ENCODE results near the gene RIT2. TPM values are rescaled to one million over a fixed set of nuclear protein-coding genes. Genes with fewer than 3 reads are reported as not detected.

RIT2 gene
- total and polyA plus RNA-seq, 2 donors: 0.48 to 0.65 TPM

DNA sequence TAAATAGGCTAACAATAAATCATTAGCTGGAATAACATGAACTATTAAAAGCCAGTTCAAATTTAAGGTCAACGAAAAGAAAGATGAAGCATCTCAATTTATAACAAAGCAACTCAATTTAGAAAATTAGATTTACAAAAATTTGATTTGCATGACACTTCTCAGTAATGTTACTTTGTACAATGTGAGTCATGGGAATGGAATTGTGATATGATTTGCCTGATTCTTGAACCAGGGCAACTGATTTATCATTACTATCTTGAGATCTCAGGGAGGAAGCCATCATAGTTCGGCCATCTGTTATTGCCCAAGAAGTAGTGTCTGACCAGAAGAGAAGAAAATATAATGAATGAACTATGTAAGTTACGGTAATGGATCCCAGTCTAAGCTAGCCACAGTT, 193.1 kb downstream of the RIT2 start:
- no peak for DNase-seq (ENCODE audit: extremely low spot score)
- WGBS: 86% methylated on average over 3 of the region's 3 CpGs
- Histone ChIP-seq H3K4me1 (ENCODE audit: insufficient read depth) (no peaks in the 10 kb centered on the region), H3K36me3 (ENCODE audit: insufficient read depth) (no peaks in the 10 kb centered on the region), H3K4me3 (ENCODE audit: low read depth, low read length) (no peak overlapping the region), H3K27ac (ENCODE audit: low read depth) (no peak overlapping the region)

DNA sequence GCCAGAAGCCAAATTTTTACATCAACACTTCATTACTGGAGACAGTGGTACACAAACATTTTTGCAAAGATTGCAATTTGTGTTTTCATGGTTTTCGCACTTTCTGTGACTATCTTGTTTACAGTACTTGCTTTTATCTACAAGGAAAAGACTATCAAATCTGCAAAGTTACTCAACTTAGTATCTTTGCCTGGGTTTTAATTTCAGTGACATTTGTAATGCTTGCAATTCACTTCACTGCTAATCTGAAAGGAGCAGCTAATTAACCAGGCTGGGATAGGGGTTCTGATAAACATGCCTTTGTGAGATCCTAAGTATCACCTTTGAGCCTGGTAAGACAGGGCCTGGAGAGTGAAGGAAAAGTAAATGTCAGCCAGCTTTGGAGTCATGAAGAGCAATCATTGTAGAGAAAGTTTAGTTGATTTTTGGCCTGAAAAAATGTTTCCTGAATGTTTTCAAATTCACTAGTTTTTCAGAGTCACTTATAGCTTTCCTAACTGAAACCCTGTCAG, 194.2 kb downstream of the RIT2 start:
- Histone ChIP-seq H3K27ac (ENCODE audit: low read depth) (no peak overlapping the region), H3K4me3 (ENCODE audit: low read depth, low read length) (no peak overlapping the region), H3K4me1 (ENCODE audit: insufficient read depth) (no peaks in the 10 kb centered on the region), H3K36me3 (ENCODE audit: insufficient read depth) (no peaks in the 10 kb centered on the region)
- DNase-seq (ENCODE audit: extremely low spot score): no peak
- WGBS: 85% methylated on average over 1 of the region's 1 CpG

DNA sequence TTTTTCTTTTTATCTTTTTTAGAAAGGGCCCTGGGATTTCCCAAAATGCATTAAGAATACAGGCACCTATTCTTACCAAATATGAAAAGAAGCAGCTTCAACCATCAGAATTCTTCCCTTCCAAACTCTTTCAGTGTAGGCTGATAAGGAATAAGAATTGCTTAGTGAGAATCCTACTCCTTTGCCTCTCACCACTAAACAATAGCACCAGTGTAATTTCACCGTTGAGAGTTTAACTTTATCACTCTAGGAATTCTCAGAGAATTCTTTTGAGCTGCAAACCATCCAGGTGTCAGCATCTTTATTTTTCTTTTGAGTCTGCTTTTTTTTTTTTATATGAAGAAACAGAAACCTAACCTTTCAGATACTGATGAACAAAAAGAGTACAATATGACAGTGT, 194.9 kb downstream of the RIT2 start:
- 44% methylated on average over 1 of the region's 1 CpG for WGBS
- Histone ChIP-seq H3K27ac (ENCODE audit: low read depth) (no peak overlapping the region), H3K4me3 (ENCODE audit: low read depth, low read length) (no peak overlapping the region), H3K4me1 (ENCODE audit: insufficient read depth) (no peaks in the 10 kb centered on the region), H3K36me3 (ENCODE audit: insufficient read depth) (no peaks in the 10 kb centered on the region)
- no peak for DNase-seq (ENCODE audit: extremely low spot score)

DNA sequence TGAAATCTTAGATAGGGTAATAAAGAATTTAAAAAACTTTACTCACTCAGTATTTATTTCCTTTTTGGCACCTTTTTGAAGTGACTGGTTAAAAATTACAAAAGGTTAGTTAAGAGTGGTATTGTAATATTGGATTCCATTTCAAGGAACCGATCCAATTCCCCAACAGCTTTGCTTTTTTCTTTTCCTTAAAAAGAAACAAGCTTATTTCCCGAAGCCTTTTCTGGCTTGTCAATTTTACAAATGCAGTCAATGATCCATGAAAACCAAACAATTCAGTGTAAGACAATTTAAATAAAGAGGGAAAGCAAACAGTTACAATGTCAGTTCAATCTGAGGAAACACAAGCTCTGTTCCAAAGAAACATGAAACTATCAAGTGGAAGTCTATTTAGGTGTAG, 200.2 kb downstream of the RIT2 start:
- 82% methylated on average over 2 of the region's 2 CpGs for WGBS
- DNase-seq (ENCODE audit: extremely low spot score): no peak
- H3K36me3 ChIP-seq (ENCODE audit: insufficient read depth): no peaks in the 10 kb centered on the region
- H3K4me1 ChIP-seq (ENCODE audit: insufficient read depth): no peaks in the 10 kb centered on the region
- H3K4me3 ChIP-seq (ENCODE audit: low read depth, low read length): no peak overlapping the region
- no peak overlapping the region for H3K27ac ChIP-seq (ENCODE audit: low read depth)

DNA sequence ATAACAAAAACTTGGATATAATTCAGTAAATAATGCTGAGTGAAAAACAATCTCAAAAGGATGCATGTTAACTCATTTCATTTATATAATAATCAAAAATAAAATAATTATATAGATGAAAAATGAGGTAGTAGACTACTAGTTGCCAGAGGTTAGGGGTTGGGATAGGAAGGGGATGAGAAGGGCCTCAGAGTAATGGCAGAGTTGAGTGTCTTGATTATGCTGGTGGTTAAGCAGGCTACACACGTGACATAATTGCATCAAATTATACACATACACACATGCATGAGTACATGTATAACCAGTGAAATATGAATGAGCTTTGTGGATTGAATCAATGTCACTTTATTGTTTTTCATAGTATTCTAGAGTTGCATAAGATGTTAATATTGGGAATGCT, 201.0 kb downstream of the RIT2 start:
- no peaks in the 10 kb centered on the region for H3K4me1 ChIP-seq (ENCODE audit: insufficient read depth)
- no peaks in the 10 kb centered on the region for H3K36me3 ChIP-seq (ENCODE audit: insufficient read depth)
- WGBS: 78% methylated on average over 1 of the region's 1 CpG
- no peak for DNase-seq (ENCODE audit: extremely low spot score)
- no peak overlapping the region for H3K4me3 ChIP-seq (ENCODE audit: low read depth, low read length)
- no peak overlapping the region for H3K27ac ChIP-seq (ENCODE audit: low read depth)

DNA sequence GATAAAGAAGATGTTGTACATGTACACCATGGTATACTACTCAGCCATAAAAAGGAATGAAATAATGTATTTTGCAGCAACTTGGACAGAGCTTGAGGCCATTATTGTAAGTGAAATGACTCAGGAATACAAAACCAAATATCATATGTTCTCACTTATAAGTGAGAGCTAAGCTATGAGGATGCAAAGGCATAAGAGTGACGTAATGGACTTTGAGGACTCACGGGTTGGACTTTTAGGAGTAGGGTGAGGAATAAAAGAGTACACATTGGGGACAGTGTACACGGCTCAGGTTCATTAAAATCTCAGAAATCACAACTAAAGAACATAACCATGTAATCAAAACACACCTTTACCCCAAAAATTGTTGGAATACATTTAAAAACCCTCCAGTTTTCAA, 206.4 kb downstream of the RIT2 start:
- Histone ChIP-seq H3K4me3 (ENCODE audit: low read depth, low read length) (no peak overlapping the region), H3K27ac (ENCODE audit: low read depth) (no peak overlapping the region), H3K36me3 (ENCODE audit: insufficient read depth) (no peaks in the 10 kb centered on the region), H3K4me1 (ENCODE audit: insufficient read depth) (no peaks in the 10 kb centered on the region)
- no peak for DNase-seq (ENCODE audit: extremely low spot score)
- WGBS: 93% methylated on average over 3 of the region's 3 CpGs

DNA sequence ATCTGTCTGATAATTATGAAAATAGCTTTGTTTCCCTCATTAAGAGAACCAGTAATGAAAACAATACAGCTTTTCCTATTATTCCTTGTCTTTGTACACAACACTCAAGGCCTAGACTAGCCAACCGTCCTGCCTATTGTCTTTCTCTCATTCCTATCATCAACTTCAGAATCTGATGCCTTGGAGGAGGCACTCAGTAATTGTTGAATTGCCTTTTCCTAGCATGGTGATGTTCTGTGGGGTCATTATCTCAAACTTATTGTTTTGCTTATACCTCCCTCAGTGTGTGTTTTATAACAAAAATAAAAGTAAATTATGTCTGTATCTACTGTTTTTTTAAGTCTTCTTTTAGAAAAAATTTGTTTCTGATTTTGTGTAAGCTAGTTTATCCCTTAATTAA, 208.7 kb downstream of the RIT2 start:
- no peaks in the 10 kb centered on the region for H3K4me1 ChIP-seq (ENCODE audit: insufficient read depth)
- H3K4me3 ChIP-seq (ENCODE audit: low read depth, low read length): no peak overlapping the region
- 87% methylated on average over 1 of the region's 1 CpG for WGBS
- H3K27ac ChIP-seq (ENCODE audit: low read depth): no peak overlapping the region
- no peak for DNase-seq (ENCODE audit: extremely low spot score)
- no peaks in the 10 kb centered on the region for H3K36me3 ChIP-seq (ENCODE audit: insufficient read depth)

DNA sequence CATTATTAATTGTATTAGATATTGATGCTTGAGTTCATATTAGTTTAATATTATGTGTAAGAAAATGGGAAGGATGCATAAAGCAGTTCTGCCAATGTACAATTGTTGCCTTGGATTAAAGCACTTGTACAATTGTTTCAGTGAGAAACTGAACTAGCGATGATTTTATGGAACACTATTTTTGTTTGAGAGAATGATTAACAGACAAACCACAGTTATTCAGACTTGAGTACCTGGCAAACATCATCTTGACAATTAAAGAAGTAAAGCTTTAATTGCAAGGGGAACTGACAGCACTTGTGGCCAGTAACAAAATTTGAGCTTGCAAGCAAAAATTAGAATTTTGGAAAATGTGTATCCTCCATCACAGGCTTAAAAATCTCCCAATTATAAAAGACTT, 214.3 kb downstream of the RIT2 start:
- no peak overlapping the region for H3K27ac ChIP-seq (ENCODE audit: low read depth)
- WGBS: 90% methylated on average over 1 of the region's 1 CpG
- DNase-seq (ENCODE audit: extremely low spot score): no peak
- no peak overlapping the region for H3K4me3 ChIP-seq (ENCODE audit: low read depth, low read length)
- H3K36me3 ChIP-seq (ENCODE audit: insufficient read depth): no peaks in the 10 kb centered on the region
- no peaks in the 10 kb centered on the region for H3K4me1 ChIP-seq (ENCODE audit: insufficient read depth)

DNA sequence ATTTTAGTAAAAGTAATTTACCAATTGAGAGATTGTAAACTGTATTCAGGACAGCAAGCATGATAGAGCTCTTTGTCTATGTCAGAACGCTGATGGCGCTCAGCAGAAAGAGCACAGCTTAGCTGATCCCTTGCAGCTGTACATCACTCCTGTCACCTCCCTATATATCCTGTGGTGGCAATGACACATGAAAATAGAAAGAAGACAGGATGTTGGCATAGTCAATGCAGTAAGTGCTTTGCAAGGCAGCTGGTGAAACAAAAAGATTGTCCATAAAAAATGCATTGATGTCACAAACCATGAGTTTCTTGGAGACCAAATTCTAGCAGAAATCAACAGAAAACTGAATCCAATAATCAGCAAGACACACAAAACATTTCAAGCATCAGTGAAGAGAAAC, 221.5 kb downstream of the RIT2 start:
- 74% methylated on average over 2 of the region's 2 CpGs for WGBS
- no peak for DNase-seq (ENCODE audit: extremely low spot score)

DNA sequence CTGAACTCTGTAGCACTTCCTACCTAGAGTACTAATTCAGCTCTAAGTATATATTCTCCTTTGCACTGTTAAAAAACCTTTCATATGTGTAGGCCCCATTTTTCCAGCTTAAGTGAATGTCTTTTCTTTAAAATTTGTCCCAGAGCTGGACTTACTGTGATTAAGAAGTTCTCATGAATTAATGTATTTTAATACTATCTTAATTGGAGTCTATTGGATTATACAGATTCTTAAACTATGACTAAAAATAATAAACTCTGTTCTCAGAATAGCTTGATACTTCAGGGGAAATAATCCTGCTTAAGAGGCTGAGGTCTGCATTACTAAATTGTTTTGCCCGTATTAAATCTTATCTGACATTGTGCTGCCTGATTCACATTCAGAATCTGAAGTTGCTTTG, 223.3 kb downstream of the RIT2 start:
- WGBS: 46% methylated on average over 1 of the region's 1 CpG
- no peak for DNase-seq (ENCODE audit: extremely low spot score)

More for the DNA sequence above, 221.5 kb downstream of the RIT2 start:
- no peak overlapping the region for H3K4me3 ChIP-seq (ENCODE audit: low read depth, low read length)
- no peaks in the 10 kb centered on the region for H3K36me3 ChIP-seq (ENCODE audit: insufficient read depth)
- H3K4me1 ChIP-seq (ENCODE audit: insufficient read depth): no peaks in the 10 kb centered on the region
- no peak overlapping the region for H3K27ac ChIP-seq (ENCODE audit: low read depth)

DNA sequence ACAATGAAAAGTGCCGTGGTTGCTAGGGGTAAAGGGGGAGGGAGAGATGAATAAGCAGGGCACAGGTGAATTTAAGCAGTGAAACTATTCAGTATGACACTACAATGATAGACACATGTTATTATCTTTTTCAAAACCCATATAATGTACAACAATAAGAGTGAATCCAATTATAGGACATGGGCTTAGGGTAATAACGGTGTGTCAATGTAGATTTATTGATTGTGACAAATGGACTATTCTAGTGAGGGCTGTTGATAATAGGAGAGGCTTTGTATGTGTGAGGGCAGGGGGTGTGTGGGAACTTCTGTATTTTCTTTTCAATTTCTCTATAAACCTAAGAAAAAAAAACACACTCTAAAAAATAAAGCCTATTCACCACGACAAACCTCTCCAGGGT, 223.8 kb downstream of the RIT2 start:
- DNase-seq (ENCODE audit: extremely low spot score): no peak
- no peak overlapping the region for H3K4me3 ChIP-seq (ENCODE audit: low read depth, low read length)
- H3K4me1 ChIP-seq (ENCODE audit: insufficient read depth): no peaks in the 10 kb centered on the region
- H3K36me3 ChIP-seq (ENCODE audit: insufficient read depth): no peaks in the 10 kb centered on the region
- H3K27ac ChIP-seq (ENCODE audit: low read depth): no peak overlapping the region
- WGBS: 89% methylated on average over 3 of the region's 3 CpGs

More for the DNA sequence above, 223.3 kb downstream of the RIT2 start:
- Histone ChIP-seq H3K27ac (ENCODE audit: low read depth) (no peak overlapping the region), H3K4me1 (ENCODE audit: insufficient read depth) (no peaks in the 10 kb centered on the region), H3K36me3 (ENCODE audit: insufficient read depth) (no peaks in the 10 kb centered on the region), H3K4me3 (ENCODE audit: low read depth, low read length) (no peak overlapping the region)

DNA sequence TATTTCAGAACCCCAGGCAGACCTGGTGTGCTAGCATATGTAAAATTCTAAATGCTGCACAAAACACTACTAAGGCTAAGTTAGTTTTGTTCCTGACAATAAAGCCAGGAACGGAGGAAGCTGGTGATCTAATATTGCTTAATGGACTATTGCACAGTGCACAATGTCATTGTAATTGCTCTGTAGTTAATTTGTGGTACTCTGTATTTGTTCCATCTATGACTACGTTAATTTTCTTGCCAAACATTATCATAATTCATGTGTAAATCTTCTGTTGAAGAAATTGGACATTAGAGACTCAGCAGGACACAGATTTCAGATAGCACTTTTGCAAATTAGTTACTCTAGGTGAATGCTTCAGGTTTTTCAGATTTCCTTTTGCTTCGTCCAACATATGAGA, 232.3 kb downstream of the RIT2 start:
- no peaks in the 10 kb centered on the region for H3K4me1 ChIP-seq (ENCODE audit: insufficient read depth)
- WGBS: 71% methylated on average over 3 of the region's 3 CpGs

DNA sequence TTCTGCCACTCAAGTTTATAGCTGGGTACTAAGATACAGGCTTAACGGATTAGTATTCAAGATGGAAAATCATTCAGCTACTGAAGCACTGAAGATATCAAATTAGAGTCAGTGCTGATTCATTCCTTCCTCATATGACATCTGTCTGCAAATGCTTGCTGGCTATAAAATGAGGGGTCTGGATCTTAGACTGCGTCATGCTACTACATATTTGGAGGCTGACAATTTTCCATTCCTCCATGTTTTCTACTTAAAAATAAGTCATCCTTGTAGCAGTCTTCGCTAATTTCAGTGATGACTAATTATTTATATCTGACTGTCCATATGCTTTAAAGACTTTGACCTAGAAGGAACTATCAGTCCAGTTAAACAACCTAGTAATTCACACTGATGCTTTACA, 233.4 kb downstream of the RIT2 start:
- DNase-seq (ENCODE audit: extremely low spot score): no peak
- Histone ChIP-seq H3K4me3 (ENCODE audit: low read depth, low read length) (no peak overlapping the region), H3K4me1 (ENCODE audit: insufficient read depth) (no peaks in the 10 kb centered on the region), H3K36me3 (ENCODE audit: insufficient read depth) (no peaks in the 10 kb centered on the region), H3K27ac (ENCODE audit: low read depth) (no peak overlapping the region)
- WGBS: 74% methylated on average over 3 of the region's 3 CpGs

More for the DNA sequence above, 232.3 kb downstream of the RIT2 start:
- Histone ChIP-seq H3K4me3 (ENCODE audit: low read depth, low read length) (no peak overlapping the region), H3K27ac (ENCODE audit: low read depth) (no peak overlapping the region), H3K36me3 (ENCODE audit: insufficient read depth) (no peaks in the 10 kb centered on the region)
- DNase-seq (ENCODE audit: extremely low spot score): no peak

DNA sequence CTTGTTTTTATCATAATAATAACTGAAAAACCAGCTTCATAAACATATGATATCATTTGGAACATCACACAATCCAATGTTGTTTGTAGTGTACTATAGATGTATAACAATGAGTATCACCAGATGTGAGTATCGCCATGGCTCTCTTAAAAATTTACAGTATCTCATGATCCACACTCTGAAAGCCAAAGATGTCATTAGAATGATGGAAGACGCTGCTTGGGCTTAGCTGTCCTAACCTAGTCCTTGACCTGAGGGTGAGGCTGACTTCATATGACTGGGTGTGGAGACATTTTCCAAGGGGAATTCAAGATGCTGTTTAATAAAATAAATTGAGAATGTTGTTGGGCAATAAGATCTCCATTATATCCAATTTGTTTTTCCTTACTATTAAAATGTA, 242.6 kb downstream of the RIT2 start:
- H3K27ac ChIP-seq (ENCODE audit: low read depth): no peak overlapping the region
- H3K4me1 ChIP-seq (ENCODE audit: insufficient read depth): no peaks in the 10 kb centered on the region
- no peak for DNase-seq (ENCODE audit: extremely low spot score)
- no peaks in the 10 kb centered on the region for H3K36me3 ChIP-seq (ENCODE audit: insufficient read depth)
- H3K4me3 ChIP-seq (ENCODE audit: low read depth, low read length): no peak overlapping the region
- 53% methylated on average over 2 of the region's 2 CpGs for WGBS

DNA sequence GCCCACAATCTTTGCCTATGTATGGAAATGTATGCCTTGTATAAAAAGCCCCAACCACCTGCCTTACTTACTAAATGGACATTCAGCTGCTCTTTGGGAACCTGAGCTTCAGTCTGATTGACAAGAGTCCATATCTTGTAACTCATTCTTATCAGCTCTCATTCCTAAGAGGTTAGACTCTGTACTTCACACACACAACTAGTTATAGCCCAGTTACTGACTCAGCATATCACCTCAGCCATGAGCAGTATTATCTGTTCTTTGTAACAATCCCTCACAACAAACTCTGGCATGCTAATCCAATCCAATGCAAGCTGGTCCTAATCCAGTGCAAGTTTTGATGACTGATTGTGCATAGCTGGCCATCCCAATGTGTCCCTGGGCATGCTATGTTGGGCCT, 250.6 kb downstream of the RIT2 start:
- Histone ChIP-seq H3K4me3 (ENCODE audit: low read depth, low read length) (no peak overlapping the region), H3K27ac (ENCODE audit: low read depth) (no peak overlapping the region), H3K36me3 (ENCODE audit: insufficient read depth) (no peaks in the 10 kb centered on the region), H3K4me1 (ENCODE audit: insufficient read depth) (no peaks in the 10 kb centered on the region)
- no peak for DNase-seq (ENCODE audit: extremely low spot score)
